ENCODE results near the gene RIMS1. TPM values are rescaled to one million over a fixed set of nuclear protein-coding genes. Genes with fewer than 3 reads are reported as not detected.
A peak's percentile ranks its signal among the peaks of the same experiment; 100 is the strongest.

RIMS1 gene
- total and polyA plus RNA-seq, 2 of the 13 experiments (the other 11 are each of a cell fraction or from before 2014, with no cell fraction given), result not detected

GRCh38 chr6:72411872-72412708, 525.7 kb downstream of the RIMS1 start (continued):
- no peak for TF ChIP-seq CEBPB (IDR thresholded peaks at IDR 0.05; ENCODE audit: borderline replicate concordance, low read depth, low read length)
- no peak for TF ChIP-seq IKZF1 (IDR thresholded peaks at IDR 0.05)
- no peak for TF ChIP-seq BCL6 (CRISPR knock-in tag; IDR thresholded peaks at IDR 0.05)
- TF ChIP-seq, protein P1, sequence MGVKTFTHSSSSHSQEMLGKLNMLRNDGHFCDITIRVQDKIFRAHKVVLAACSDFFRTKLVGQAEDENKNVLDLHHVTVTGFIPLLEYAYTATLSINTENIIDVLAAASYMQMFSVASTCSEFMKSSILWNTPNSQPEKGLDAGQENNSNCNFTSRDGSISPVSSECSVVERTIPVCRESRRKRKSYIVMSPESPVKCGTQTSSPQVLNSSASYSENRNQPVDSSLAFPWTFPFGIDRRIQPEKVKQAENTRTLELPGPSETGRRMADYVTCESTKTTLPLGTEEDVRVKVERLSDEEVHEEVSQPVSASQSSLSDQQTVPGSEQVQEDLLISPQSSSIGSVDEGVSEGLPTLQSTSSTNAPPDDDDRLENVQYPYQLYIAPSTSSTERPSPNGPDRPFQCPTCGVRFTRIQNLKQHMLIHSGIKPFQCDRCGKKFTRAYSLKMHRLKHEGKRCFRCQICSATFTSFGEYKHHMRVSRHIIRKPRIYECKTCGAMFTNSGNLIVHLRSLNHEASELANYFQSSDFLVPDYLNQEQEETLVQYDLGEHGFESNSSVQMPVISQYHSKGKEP (CRISPR knock-in tag; IDR thresholded peaks at IDR 0.05), result no peak
- no peak for TF ChIP-seq ZNF530 (CRISPR knock-in tag; IDR thresholded peaks at IDR 0.05; ENCODE audit: low read depth)
- no peak for TF ChIP-seq ZNF18 (CRISPR knock-in tag; IDR thresholded peaks at IDR 0.05; ENCODE audit: insufficient replicate concordance)
- no peak for TF ChIP-seq SIN3B (IDR thresholded peaks at IDR 0.05; ENCODE audit: low read length)
- TF ChIP-seq ZNF501 (CRISPR knock-in tag; IDR thresholded peaks at IDR 0.05), result 0 out of 2 replicates have a peak, but pooled peaks have one; percentile 37
- TF ChIP-seq SALL1 (CRISPR knock-in tag; IDR thresholded peaks at IDR 0.05), result peak; percentile 29; the same call in 1 of the 2 replicates
- TF ChIP-seq EZH2 (conservative IDR thresholded peaks at IDR 0.05; ENCODE audit: low read depth, low read length), result no peak
- TF ChIP-seq CBX2 (IDR thresholded peaks at IDR 0.05; ENCODE audit: low read depth, low read length), result no peak
- TF ChIP-seq CBX2 (CRISPR knock-in tag; IDR thresholded peaks at IDR 0.05; ENCODE audit: low read depth), result no peak
- TF ChIP-seq EEA1 (CRISPR knock-in tag; IDR thresholded peaks at IDR 0.05; ENCODE audit: borderline replicate concordance), result no peak
- no peak for TF ChIP-seq GPN1 (CRISPR knock-in tag; IDR thresholded peaks at IDR 0.05; ENCODE audit: borderline replicate concordance)
- TF ChIP-seq ZFP90 (CRISPR knock-in tag; IDR thresholded peaks at IDR 0.05; ENCODE audit: borderline replicate concordance), result no peak
- no peak for TF ChIP-seq CREBL2 (CRISPR knock-in tag; IDR thresholded peaks at IDR 0.05; ENCODE audit: borderline replicate concordance)
- TF ChIP-seq FOXO1 (CRISPR knock-in tag; IDR thresholded peaks at IDR 0.05), result no peak
- no peak for TF ChIP-seq FLYWCH1 (CRISPR knock-in tag; IDR thresholded peaks at IDR 0.05)
- no peak for TF ChIP-seq ZNF264 (CRISPR knock-in tag; IDR thresholded peaks at IDR 0.05)
- no peak for TF ChIP-seq E2F1 (CRISPR knock-in tag; IDR thresholded peaks at IDR 0.05)
- TF ChIP-seq TFDP2 (CRISPR knock-in tag; IDR thresholded peaks at IDR 0.05), result no peak

All from HepG2 (cell line).